ENCODE results near the gene APBA1. TPM values are rescaled to one million over a fixed set of nuclear protein-coding genes. Genes with fewer than 3 reads are reported as not detected.
A peak's percentile ranks its signal among the peaks of the same experiment; 100 is the strongest.

APBA1 gene
- total and polyA plus RNA-seq, 2 of the 4 experiments (the other 2 are of a cell fraction), result 3.8 to 5.1 TPM

- H4K8ac ChIP-seq (ENCODE audit: low read depth in 2 of 2, low read length in 2 of 2), result no peak overlapping the region
- H3K4me3 ChIP-seq (ENCODE audit: insufficient read depth, low read depth, low read length), result no peak overlapping the region
- peak; percentile 35 for DNase-seq
- H3K36me3 ChIP-seq (ENCODE audit: control insufficient read depth, insufficient read depth, low read length), result no peaks in the 10 kb centered on the region
- H3K4me2 ChIP-seq (ENCODE audit: low read depth, low read length), result no peak overlapping the region
- in situ Hi-C loops (cut with MboI; ENCODE audit: low sequenced_read_pairs), result loop anchor here (25.0 kb wide), 1 partner anchor 580 kb away; no protein-coding TSS in a partner anchor
- H3K23ac ChIP-seq (ENCODE audit: low read depth, low read length), result no peak overlapping the region
- no TSS peak for BruUV-seq (replicated peaks)
- no peaks in the 10 kb centered on the region for H3K27me3 ChIP-seq (ENCODE audit: control insufficient read depth, insufficient read depth, low read length)
- no peaks in the 10 kb centered on the region for H3K9me3 ChIP-seq (ENCODE audit: control insufficient read depth, insufficient read depth, low read length)
- H4K5ac ChIP-seq (ENCODE audit: low read depth, low read length), result no peak overlapping the region
- H3K4me1 ChIP-seq (ENCODE audit: control insufficient read depth, insufficient read depth, low read length), result peaks cover 3% of the 10 kb centered on the region; the same call in 1 of the 2 replicates
- ATAC-seq (ENCODE audit: low read depth), result no peak
- ChIA-PET CTCF (interaction anchor here (0.6 to 1.0 kb wide), 2 partner anchors 15 to 22 kb away, joined by 3 to 4 read pairs; partner anchors contain the start of gene APBA1), POLR2A (ENCODE audit: unreplicated experiment) (no interaction called here)
- peaks cover 4% of the 10 kb centered on the region; the same call in 1 of the 2 replicates for H3K9me1 ChIP-seq (ENCODE audit: insufficient read depth, low read length)
- H3K56ac ChIP-seq (ENCODE audit: extremely low read depth, insufficient read depth, low read length), result no peak overlapping the region
- H2BK5ac ChIP-seq (ENCODE audit: low read depth, low read length, poor library complexity, severe bottlenecking), result no peak overlapping the region
- H3K14ac ChIP-seq (replicated peaks; ENCODE audit: low read depth, low read length), result no peak overlapping the region
- peaks cover 0 to 13% of the 10 kb centered on the region in 2 experiments; a peak in 2 of 4 replicates for H3K79me1 ChIP-seq (ENCODE audit: low read depth in 1 of 2, low read length in 2 of 2)
- intact Hi-C loops (cut with micrococcal nuclease), result no loop called here
- dilution Hi-C loops (cut with HindIII; ENCODE audit: low sequenced_read_pairs, unreplicated experiment), result no loop called here
- H2BK120ac ChIP-seq (ENCODE audit: low read depth, low read length), result no peak overlapping the region
- H2BK20ac ChIP-seq (ENCODE audit: low read depth, low read length), result no peak overlapping the region
- H3K9ac ChIP-seq (ENCODE audit: low read depth, low read length), result no peak overlapping the region
- H2AFZ ChIP-seq (replicated peaks; ENCODE audit: low read length, poor library complexity), result no peak overlapping the region
- no peak overlapping the region for H2AK9ac ChIP-seq (replicated peaks; ENCODE audit: low read depth, low read length, poor library complexity)
- H3K4ac ChIP-seq (ENCODE audit: low read depth, low read length), result no peak overlapping the region
- H2AK5ac ChIP-seq (ENCODE audit: low read depth, low read length), result no peak overlapping the region
- H3K18ac ChIP-seq (ENCODE audit: low read depth, low read length), result no peak overlapping the region
- H4K91ac ChIP-seq (ENCODE audit: insufficient read depth, low read depth, low read length), result no peak overlapping the region
- no peaks in the 10 kb centered on the region for H4K20me1 ChIP-seq (ENCODE audit: insufficient read depth, low read length)
- no peak overlapping the region for H3K27ac ChIP-seq (ENCODE audit: insufficient read depth, low read length)
- TF ChIP-seq POLR2A (IDR thresholded peaks at IDR 0.05; ENCODE audit: low read depth, low read length) (no peak), RAD21 (IDR thresholded peaks at IDR 0.05; ENCODE audit: low read length) (no peak), CTCF (conservative IDR thresholded peaks at IDR 0.05; ENCODE audit: low read depth, low read length) (no peak), MXI1 (IDR thresholded peaks at IDR 0.05; ENCODE audit: borderline replicate concordance, low read depth, low read length) (no peak), NFE2L2 (IDR thresholded peaks at IDR 0.05; ENCODE audit: low read depth, low read length) (no peak), RFX5 (IDR thresholded peaks at IDR 0.05; ENCODE audit: low read depth, low read length) (no peak), RCOR1 (IDR thresholded peaks at IDR 0.05; ENCODE audit: insufficient replicate concordance, low read length) (no peak), MAFK (IDR thresholded peaks at IDR 0.05; ENCODE audit: low read depth, low read length) (0 out of 2 replicates have a peak, but pooled peaks have one; percentile 1)
- H2BK15ac ChIP-seq (ENCODE audit: low read depth, low read length), result no peak overlapping the region
Measured at GRCh38 chr9:69657269-69657668, 14.9 kb downstream of the APBA1 start.

All from IMR-90 (cell line).